ENCODE data around the gene ROCK2. TPM values are rescaled to one million over a fixed set of nuclear protein-coding genes. Genes with fewer than 3 reads are reported as not detected.

Gene ROCK2
- total and polyA plus RNA-seq, 2 of the 13 experiments (the other 11 are each of a cell fraction or from before 2014, with no cell fraction given), result 38.1 to 119 TPM

DNA sequence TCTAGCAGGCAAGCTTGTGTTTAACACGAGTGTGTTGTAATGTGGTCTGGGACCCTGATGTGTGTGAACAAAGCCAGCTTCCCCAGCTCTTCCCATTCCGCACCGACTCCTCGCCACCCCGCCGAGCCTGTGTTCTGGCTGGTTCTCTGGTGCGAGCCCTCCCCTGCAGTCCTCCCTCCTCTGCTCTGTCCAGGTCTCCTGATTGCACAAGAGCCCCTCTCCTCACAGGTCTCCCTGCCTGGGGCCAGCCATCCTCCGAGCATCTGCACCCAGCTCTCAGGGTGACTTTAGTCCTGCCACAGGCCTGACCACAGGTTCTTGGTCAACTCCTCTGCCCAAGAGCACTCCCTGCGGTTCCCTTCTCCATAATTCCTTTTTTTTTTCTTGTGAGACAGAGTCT, 175.9 kb downstream of the ROCK2 start:
- intact Hi-C loops (cut with micrococcal nuclease; ENCODE audit: unreplicated experiment), result no loop called here
- TF ChIP-seq POLR2A (IDR thresholded peaks at IDR 0.05; ENCODE audit: insufficient read depth in 1 of 2, low read depth in 2 of 2, low read length in 2 of 2), result no peak
- TF ChIP-seq ZFP91 (CRISPR knock-in tag; IDR thresholded peaks at IDR 0.05; ENCODE audit: borderline replicate concordance), result 0 out of 2 replicates have a peak, but pooled peaks have one; percentile 32
- TF ChIP-seq SMYD3 (CRISPR knock-in tag; IDR thresholded peaks at IDR 0.05), result no peak
- TF ChIP-seq, protein P1, sequence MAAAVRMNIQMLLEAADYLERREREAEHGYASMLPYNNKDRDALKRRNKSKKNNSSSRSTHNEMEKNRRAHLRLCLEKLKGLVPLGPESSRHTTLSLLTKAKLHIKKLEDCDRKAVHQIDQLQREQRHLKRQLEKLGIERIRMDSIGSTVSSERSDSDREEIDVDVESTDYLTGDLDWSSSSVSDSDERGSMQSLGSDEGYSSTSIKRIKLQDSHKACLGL (CRISPR knock-in tag; IDR thresholded peaks at IDR 0.05), result 0 out of 2 replicates have a peak, but pooled peaks have one; percentile 30
- no peak for TF ChIP-seq ZNF143 (CRISPR knock-in tag; IDR thresholded peaks at IDR 0.05)
- TF ChIP-seq HNRNPH1 (optimal IDR thresholded peaks at IDR 0.05; ENCODE audit: low read depth, low read length), result no peak
- TF ChIP-seq RFX1 (IDR thresholded peaks at IDR 0.05), result no peak
- TF ChIP-seq EP300 (IDR thresholded peaks at IDR 0.05; ENCODE audit: low read depth in 2 of 2, low read length in 2 of 2), result no peak
- TF ChIP-seq EP300 (CRISPR knock-in tag; IDR thresholded peaks at IDR 0.05; ENCODE audit: borderline replicate concordance), result no peak
- no peak for TF ChIP-seq YY1 (IDR thresholded peaks at IDR 0.05; ENCODE audit: insufficient read depth, insufficient replicate concordance, low read depth, low read length)
- TF ChIP-seq ZBTB7B (CRISPR knock-in tag; IDR thresholded peaks at IDR 0.05), result no peak
- no peak for TF ChIP-seq PLRG1 (conservative IDR thresholded peaks at IDR 0.05)
- TF ChIP-seq ZNF552 (CRISPR knock-in tag; IDR thresholded peaks at IDR 0.05; ENCODE audit: borderline replicate concordance), result no peak
- TF ChIP-seq, protein P2, sequence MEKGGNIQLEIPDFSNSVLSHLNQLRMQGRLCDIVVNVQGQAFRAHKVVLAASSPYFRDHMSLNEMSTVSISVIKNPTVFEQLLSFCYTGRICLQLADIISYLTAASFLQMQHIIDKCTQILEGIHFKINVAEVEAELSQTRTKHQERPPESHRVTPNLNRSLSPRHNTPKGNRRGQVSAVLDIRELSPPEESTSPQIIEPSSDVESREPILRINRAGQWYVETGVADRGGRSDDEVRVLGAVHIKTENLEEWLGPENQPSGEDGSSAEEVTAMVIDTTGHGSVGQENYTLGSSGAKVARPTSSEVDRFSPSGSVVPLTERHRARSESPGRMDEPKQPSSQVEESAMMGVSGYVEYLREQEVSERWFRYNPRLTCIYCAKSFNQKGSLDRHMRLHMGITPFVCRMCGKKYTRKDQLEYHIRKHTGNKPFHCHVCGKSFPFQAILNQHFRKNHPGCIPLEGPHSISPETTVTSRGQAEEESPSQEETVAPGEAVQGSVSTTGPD (CRISPR knock-in tag; IDR thresholded peaks at IDR 0.05), result 0 out of 2 replicates have a peak, but pooled peaks have one; percentile 39
- TF ChIP-seq ZNF574 (CRISPR knock-in tag; IDR thresholded peaks at IDR 0.05), result no peak
- no peak for TF ChIP-seq FOXO1 (CRISPR knock-in tag; IDR thresholded peaks at IDR 0.05)
- TF ChIP-seq YEATS4 (CRISPR knock-in tag; IDR thresholded peaks at IDR 0.05; ENCODE audit: borderline replicate concordance), result no peak
- TF ChIP-seq FOXJ3 (CRISPR knock-in tag; IDR thresholded peaks at IDR 0.05; ENCODE audit: borderline replicate concordance), result no peak
- TF ChIP-seq MYPOP (CRISPR knock-in tag; IDR thresholded peaks at IDR 0.05), result no peak

More for the DNA sequence above, 175.9 kb downstream of the ROCK2 start:
- BruUV-seq (replicated peaks), result no TSS peak
- peak overlapping the region; percentile 98 for H3K4me2 ChIP-seq (ENCODE audit: low read depth, low read length)
- no peak for FAIRE-seq
- no peaks in the 10 kb centered on the region for H4K20me1 ChIP-seq (ENCODE audit: insufficient read depth, low read length)
- WGBS (ENCODE audit: low lambda C conversion rate), result 50% methylated on average over 9 of the region's 9 CpGs
- H3K9me3 ChIP-seq (ENCODE audit: low read length), result no peaks in the 10 kb centered on the region
- H3K36me3 ChIP-seq (replicated peaks in 1 of 2; ENCODE audit: control insufficient read depth in 1 of 2, insufficient read depth in 2 of 2, low read length in 2 of 2), result no peaks in the 10 kb centered on the region
- no peaks in the 10 kb centered on the region; a peak in 1 of 5 replicates for H3K27me3 ChIP-seq (ENCODE audit: control insufficient read depth in 1 of 2, insufficient read depth in 2 of 2, low read length in 2 of 2)
- peaks cover 20% of the 10 kb centered on the region for H3K4me1 ChIP-seq (ENCODE audit: insufficient read depth, low read length)
- peak; percentile 17 for ATAC-seq
- H2AFZ ChIP-seq (ENCODE audit: low read length), result no peak overlapping the region
- no peaks in the 10 kb centered on the region for H3K79me2 ChIP-seq (ENCODE audit: insufficient read depth, low read length)
- CTCF ChIA-PET (ENCODE audit: low intra/inter-chr PET ratio, low total read pairs), result no interaction called here
- H3K9ac ChIP-seq (ENCODE audit: insufficient read depth, low read depth, low read length), result no peak overlapping the region
- in situ Hi-C loops (cut with HindIII; ENCODE audit: extremely low pct_ligation_motif_present, low pct_unique_long_range_greater_than_20kb), result no loop called here
- DNase-seq (ENCODE audit: low spot score), result no peak
- POLR2A ChIA-PET, result interaction anchor here (1.1 to 1.2 kb wide), 2 partner anchors 9 to 14 kb away, joined by 3 to 5 read pairs; no protein-coding TSS in a partner anchor
- H3K27ac ChIP-seq (ENCODE audit: extremely low read length, insufficient read depth, low read length), result no peak overlapping the region
- H3K4me3 ChIP-seq (replicated peaks in 1 of 3; ENCODE audit: insufficient read depth in 1 of 3, low read depth in 2 of 3, low read length in 3 of 3), result peak overlapping the region in 1 of 3 experiments; percentile 76; a peak in 1 of 6 replicates

Measured in HepG2 (cell line).